Lower leg skin (tissue), 4 donors: Measurements from ENCODE around the gene FLNA. TPM values are rescaled to one million over a fixed set of nuclear protein-coding genes. Genes with fewer than 3 reads are reported as not detected.

Experiments used
- DNase-seq, 2 donors: peaks; one replicate each; pipeline ENCODE4 v3.0.0-alpha.2; 2019; ENCODE audit warnings: low spot score in 2 of 2
- H3K4me3 ChIP-seq: fragments of 200-600 bp; sonication (generic); 2 replicates; pipeline ENCODE4 v1.5.1; 2017; ENCODE audit warnings: mild to moderate bottlenecking, low read depth; ENCODE audit not compliant: poor library complexity, severe bottlenecking
- CTCF ChIP-seq, 3 donors: fragments of 450-650 bp; IDR thresholded peaks; one replicate each; pipeline ENCODE4 v1.5.1; 2016; ENCODE audit warnings: antibody characterized with exemption in 3 of 3, mild to moderate bottlenecking in 3 of 3, moderate library complexity in 2 of 3
- POLR2A ChIP-seq, 2 donors: fragments of 450-650 bp; IDR thresholded peaks; one replicate each; pipeline ENCODE4 v1.6.1; 2016 to 2017; ENCODE audit warnings: antibody characterized with exemption in 2 of 2, mild to moderate bottlenecking in 1 of 2, moderate library complexity in 1 of 2
- WGBS, 2 donors: methylation state at CpG; one replicate each; pipeline ENCODE4 v1.1.5; 2018; 5-methylcytosine and 5-hydroxymethylcytosine counted together
- intact Hi-C: fragments of 100-400 bp; cut with DNase I; formaldehyde crosslinking; loops from one replicate; pipeline ENCODE4 v1.15.0; 2023; ENCODE audit warnings: low total_unique reads
- total RNA-seq, 4 donors: library from RNA; depleted of rRNA; stranded (reverse); fragments of >200 nt; gene quantifications; one replicate each; pipeline ENCODE4 v1.1.0, GENCODE V29; 2016

Gene FLNA
- total RNA-seq, 4 donors from 2014 or later: 278 to 636 (median 365) TPM

GRCh38 chrX:154332561-154332960 lies 41.9 kb downstream of the FLNA start:
- DNase-seq: no peak
- WGBS, 2 donors: 85 to 93% methylated on average over 7 to 28 of the region's 29 CpGs
- no peak for TF ChIP-seq CTCF (IDR thresholded peaks at IDR 0.05)
- no peak for TF ChIP-seq POLR2A (IDR thresholded peaks at IDR 0.05)
- H3K4me3 ChIP-seq: no peak overlapping the region
- intact Hi-C loops: no loop called here

- no peak for DNase-seq
- no peak for TF ChIP-seq CTCF (IDR thresholded peaks at IDR 0.05)
- no peak for TF ChIP-seq POLR2A (IDR thresholded peaks at IDR 0.05)
- intact Hi-C loops: no loop called here
- 82 to 92% methylated on average over 10 of the region's 10 CpGs for whole genome bisulfite sequencing, 2 donors
- H3K4me3 ChIP-seq: no peak overlapping the region
These were observed 45.1 kb downstream of the FLNA start for GRCh38 chrX:154329294-154329693.

DNA sequence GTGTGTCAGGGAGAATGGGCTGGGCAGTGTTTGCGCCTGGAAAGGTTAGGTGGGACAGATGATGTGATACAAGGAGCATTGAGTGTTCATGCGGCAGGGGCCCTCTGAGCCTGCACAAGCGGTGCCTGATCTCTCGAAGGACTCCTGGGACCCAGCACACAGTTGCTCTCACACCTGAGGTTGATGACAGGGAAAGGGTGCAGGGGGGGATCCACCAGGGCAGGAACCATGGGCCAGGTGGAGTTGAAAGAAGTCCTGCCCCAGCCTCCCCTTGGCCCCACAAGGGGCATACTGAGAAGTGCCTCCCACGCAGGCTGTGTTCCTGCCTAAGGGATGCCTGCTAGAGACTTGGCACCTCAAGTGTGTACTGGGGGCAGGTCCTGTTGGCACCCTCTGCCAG lies 45.8 kb downstream of the FLNA start:
- DNase-seq: no peak
- 89 to 93% methylated on average over 3 to 5 of the region's 5 CpGs for WGBS, 2 donors
- H3K4me3 ChIP-seq: no peak overlapping the region
- intact Hi-C loops: no loop called here
- TF ChIP-seq CTCF (IDR thresholded peaks at IDR 0.05): no peak
- TF ChIP-seq POLR2A (IDR thresholded peaks at IDR 0.05): no peak

GRCh38 chrX:154327038-154327820 lies 47.2 kb downstream of the FLNA start:
- intact Hi-C loops: no loop called here
- WGBS, 2 donors: 16 to 43% methylated on average over 11 of the region's 11 CpGs
- no peak for TF ChIP-seq CTCF (IDR thresholded peaks at IDR 0.05)
- TF ChIP-seq POLR2A (IDR thresholded peaks at IDR 0.05): no peak
- no peak for DNase-seq
- H3K4me3 ChIP-seq: no peak overlapping the region

GRCh38 chrX:154325541-154325940 lies 48.9 kb downstream of the FLNA start:
- intact Hi-C loops: no loop called here
- 75 to 80% methylated on average over 8 of the region's 8 CpGs for WGBS, 2 donors

More at GRCh38 chrX:154325541-154325940, 48.9 kb downstream of the FLNA start:
- TF ChIP-seq CTCF (IDR thresholded peaks at IDR 0.05) (no peak), POLR2A (IDR thresholded peaks at IDR 0.05) (no peak)
- DNase-seq: no peak
- no peak overlapping the region for H3K4me3 ChIP-seq
